Activated CD4-positive, alpha-beta T cell treated with anti-CD3 and anti-CD28 coated beads, Interleukin-2, amount 10 ng/mL, durations not matched to agents 24 days and 14 days (primary cell): ENCODE measurements around the gene GALNT9. TPM values are rescaled to one million over a fixed set of nuclear protein-coding genes. Genes with fewer than 3 reads are reported as not detected.

Source experiments
- DNase-seq: peaks from one replicate; pipeline ENCODE4 v3.0.0; 2022
- H3K27ac Mint-ChIP-seq: one replicate; pipeline ENCODE4 v1.8.0; 2022; ENCODE audit warnings: mild to moderate bottlenecking, mixed read lengths
- H3K27me3 Mint-ChIP-seq: one replicate; pipeline ENCODE4 v1.8.0; 2022; ENCODE audit warnings: mixed read lengths
- H3K36me3 Mint-ChIP-seq: one replicate; pipeline ENCODE4 v1.8.0; 2022; ENCODE audit warnings: low read depth, mild to moderate bottlenecking, mixed read lengths
- H3K4me1 Mint-ChIP-seq: one replicate; pipeline ENCODE4 v1.8.0; 2021; ENCODE audit warnings: mixed read lengths
- H3K4me3 Mint-ChIP-seq: one replicate; pipeline ENCODE4 v1.8.0; 2022; ENCODE audit warnings: mild to moderate bottlenecking, moderate library complexity, mixed read lengths
- H3K9me3 Mint-ChIP-seq: one replicate; pipeline ENCODE4 v1.8.0; 2021; ENCODE audit warnings: mixed read lengths
- intact Hi-C: fragments of 100-400 bp; cut with micrococcal nuclease; formaldehyde crosslinking; loops from one replicate; pipeline ENCODE4 v1.15.1; 2023
- total RNA-seq: library from RNA; stranded (reverse); gene quantifications from 2 replicates; pipeline ENCODE4 v1.2.3, GENCODE V29; 2022

GALNT9 gene
- total RNA-seq, 1 donor from 2014 or later: not detected

GRCh38 chr12:132171293-132171967 lies 158.0 kb downstream of the GALNT9 start:
- DNase-seq: no peak
- H3K4me3 Mint-ChIP-seq: no peak overlapping the region
- H3K36me3 Mint-ChIP-seq: peaks cover 2% of the 10 kb centered on the region
- H3K4me1 Mint-ChIP-seq: peaks cover 10% of the 10 kb centered on the region
- no peaks in the 10 kb centered on the region for H3K27me3 Mint-ChIP-seq
- intact Hi-C loops: no loop called here
- no peak overlapping the region for H3K27ac Mint-ChIP-seq
- peaks cover 7% of the 10 kb centered on the region for H3K9me3 Mint-ChIP-seq

- Mint-ChIP-seq H3K9me3 (peaks cover 13% of the 10 kb centered on the region), H3K27ac (no peak overlapping the region), H3K36me3 (peaks cover 2% of the 10 kb centered on the region), H3K4me3 (no peak overlapping the region), H3K4me1 (peaks cover 10% of the 10 kb centered on the region), H3K27me3 (no peaks in the 10 kb centered on the region)
- DNase-seq: no peak
- intact Hi-C loops: no loop called here
Observed at GRCh38 chr12:132170637-132171292, 158.6 kb downstream of the GALNT9 start.

GRCh38 chr12:132170094-132170636 lies 159.2 kb downstream of the GALNT9 start:
- H3K4me1 Mint-ChIP-seq: peaks cover 10% of the 10 kb centered on the region
- no peak overlapping the region for H3K4me3 Mint-ChIP-seq
- peaks cover 2% of the 10 kb centered on the region for H3K36me3 Mint-ChIP-seq
- intact Hi-C loops: no loop called here
- DNase-seq: no peak
- H3K9me3 Mint-ChIP-seq: peaks cover 13% of the 10 kb centered on the region
- no peaks in the 10 kb centered on the region for H3K27me3 Mint-ChIP-seq
- no peak overlapping the region for H3K27ac Mint-ChIP-seq

- Mint-ChIP-seq H3K27ac (no peak overlapping the region), H3K27me3 (no peaks in the 10 kb centered on the region), H3K36me3 (peaks cover 2% of the 10 kb centered on the region), H3K9me3 (peaks cover 13% of the 10 kb centered on the region), H3K4me1 (peaks cover 9% of the 10 kb centered on the region), H3K4me3 (no peak overlapping the region)
- DNase-seq: no peak
- intact Hi-C loops: no loop called here
Observed at GRCh38 chr12:132169376-132169775, 160.0 kb downstream of the GALNT9 start.

- H3K4me1 Mint-ChIP-seq: peaks cover 11% of the 10 kb centered on the region
- H3K27ac Mint-ChIP-seq: no peak overlapping the region
- no peak for DNase-seq
- peaks cover 13% of the 10 kb centered on the region for H3K9me3 Mint-ChIP-seq
- H3K27me3 Mint-ChIP-seq: peaks cover 3% of the 10 kb centered on the region
- no peak overlapping the region for H3K4me3 Mint-ChIP-seq
- peaks cover 2% of the 10 kb centered on the region for H3K36me3 Mint-ChIP-seq
- intact Hi-C loops: no loop called here
Observed at GRCh38 chr12:132168311-132169031, 160.9 kb downstream of the GALNT9 start.

GRCh38 chr12:132167611-132168310 lies 161.6 kb downstream of the GALNT9 start:
- Mint-ChIP-seq H3K36me3 (peaks cover 2% of the 10 kb centered on the region), H3K27me3 (peaks cover 3% of the 10 kb centered on the region), H3K9me3 (peaks cover 13% of the 10 kb centered on the region), H3K4me3 (no peak overlapping the region), H3K4me1 (peaks cover 8% of the 10 kb centered on the region), H3K27ac (no peak overlapping the region)
- intact Hi-C loops: no loop called here
- DNase-seq: no peak

GRCh38 chr12:132166801-132167591 lies 162.4 kb downstream of the GALNT9 start:
- Mint-ChIP-seq H3K27ac (no peak overlapping the region), H3K9me3 (peaks cover 13% of the 10 kb centered on the region), H3K4me3 (no peak overlapping the region), H3K36me3 (peaks cover 3% of the 10 kb centered on the region), H3K27me3 (peaks cover 3% of the 10 kb centered on the region), H3K4me1 (peaks cover 9% of the 10 kb centered on the region)
- intact Hi-C loops: no loop called here
- no peak for DNase-seq

GRCh38 chr12:132166093-132166492 lies 163.3 kb downstream of the GALNT9 start:
- Mint-ChIP-seq H3K9me3 (peaks cover 13% of the 10 kb centered on the region), H3K4me1 (peaks cover 9% of the 10 kb centered on the region), H3K27me3 (peaks cover 3% of the 10 kb centered on the region), H3K36me3 (peaks cover 3% of the 10 kb centered on the region), H3K27ac (no peak overlapping the region), H3K4me3 (no peak overlapping the region)
- DNase-seq: no peak
- intact Hi-C loops: no loop called here

GRCh38 chr12:132165584-132165983 lies 163.8 kb downstream of the GALNT9 start:
- H3K27ac Mint-ChIP-seq: no peak overlapping the region
- H3K4me1 Mint-ChIP-seq: peaks cover 9% of the 10 kb centered on the region
- DNase-seq: no peak
- peaks cover 3% of the 10 kb centered on the region for H3K27me3 Mint-ChIP-seq
- H3K4me3 Mint-ChIP-seq: no peak overlapping the region
- peaks cover 13% of the 10 kb centered on the region for H3K9me3 Mint-ChIP-seq
- intact Hi-C loops: no loop called here
- peaks cover 3% of the 10 kb centered on the region for H3K36me3 Mint-ChIP-seq

- Mint-ChIP-seq H3K36me3 (peaks cover 3% of the 10 kb centered on the region), H3K27ac (no peak overlapping the region), H3K4me1 (peaks cover 9% of the 10 kb centered on the region), H3K4me3 (no peak overlapping the region), H3K27me3 (peaks cover 3% of the 10 kb centered on the region), H3K9me3 (peaks cover 13% of the 10 kb centered on the region)
- intact Hi-C loops: no loop called here
- DNase-seq: no peak
Observed at GRCh38 chr12:132164426-132164825, 165.0 kb downstream of the GALNT9 start.

- H3K4me3 Mint-ChIP-seq: no peak overlapping the region
- H3K4me1 Mint-ChIP-seq: peaks cover 9% of the 10 kb centered on the region
- peaks cover 3% of the 10 kb centered on the region for H3K27me3 Mint-ChIP-seq
- no peak overlapping the region for H3K27ac Mint-ChIP-seq
- H3K36me3 Mint-ChIP-seq: peaks cover 3% of the 10 kb centered on the region
- intact Hi-C loops: no loop called here
- DNase-seq: no peak
- H3K9me3 Mint-ChIP-seq: peaks cover 13% of the 10 kb centered on the region
Observed at GRCh38 chr12:132163911-132164288, 165.5 kb downstream of the GALNT9 start.

GRCh38 chr12:132163041-132163910 lies 166.1 kb downstream of the GALNT9 start:
- no peak for DNase-seq
- Mint-ChIP-seq H3K27me3 (peaks cover 3% of the 10 kb centered on the region), H3K4me3 (peak overlapping the region; percentile 58), H3K4me1 (peaks cover 9% of the 10 kb centered on the region), H3K9me3 (peaks cover 13% of the 10 kb centered on the region), H3K36me3 (peaks cover 3% of the 10 kb centered on the region), H3K27ac (no peak overlapping the region)
- intact Hi-C loops: no loop called here
